Measurements from ENCODE around the gene SLC12A6. TPM values are rescaled to one million over a fixed set of nuclear protein-coding genes. Genes with fewer than 3 reads are reported as not detected.

SLC12A6 gene
- total RNA-seq, 1 experiment from 2014 or later, result 15.1 TPM

GRCh38 chr15:34275721-34276120 lies 61.9 kb downstream of the SLC12A6 start:
- no peaks in the 10 kb centered on the region for H3K79me2 ChIP-seq (ENCODE audit: insufficient read depth, low read length)
- no peak overlapping the region for H3K4me3 ChIP-seq (replicated peaks in 1 of 2; ENCODE audit: low read depth in 1 of 2, low read length in 2 of 2)
- no peaks in the 10 kb centered on the region for H3K36me3 ChIP-seq (ENCODE audit: control insufficient read depth in 1 of 2, insufficient read depth in 2 of 2, low read length in 2 of 2)
- no peak overlapping the region for H2AFZ ChIP-seq (ENCODE audit: low read depth, low read length, poor library complexity, severe bottlenecking)
- CTCF ChIA-PET, result no interaction called here
- no peak overlapping the region for H3K9ac ChIP-seq (ENCODE audit: low read length)
- H4K20me1 ChIP-seq (ENCODE audit: insufficient read depth), result no peaks in the 10 kb centered on the region; the same call in 1 of the 2 replicates
- RAD21 ChIA-PET (ENCODE audit: low non-redundant PET in 1 of 2, low total read pairs in 2 of 2, uncharacterized antibody in 2 of 2, unreplicated experiment in 2 of 2), result no interaction called here
- POLR2A ChIA-PET, result no interaction called here
- DNase-seq (ENCODE audit: low read depth, low spot score), result no peak
- H3K27ac ChIP-seq (ENCODE audit: low read depth, low read length), result no peak overlapping the region
- no peak overlapping the region for H3K4me2 ChIP-seq (ENCODE audit: low read length)
- H3K9me2 ChIP-seq (ENCODE audit: insufficient read depth), result no peaks in the 10 kb centered on the region
- intact Hi-C loops (cut with micrococcal nuclease), result no loop called here
- no peak for ATAC-seq
- TF ChIP-seq ATF3 (IDR thresholded peaks at IDR 0.05), result no peak
- TF ChIP-seq ZBTB33 (IDR thresholded peaks at IDR 0.05; ENCODE audit: extremely low read depth, insufficient replicate concordance, low read length), result no peak
- no peak for TF ChIP-seq SP1 (IDR thresholded peaks at IDR 0.05; ENCODE audit: low read depth)
- no peak for TF ChIP-seq ELF1 (IDR thresholded peaks at IDR 0.05; ENCODE audit: borderline replicate concordance, low read depth)
- no peak for TF ChIP-seq MAX (IDR thresholded peaks at IDR 0.05)
- H3K9me3 ChIP-seq (ENCODE audit: control insufficient read depth in 1 of 2, insufficient read depth in 1 of 2, low read depth in 1 of 2, low read length in 2 of 2), result no peaks in the 10 kb centered on the region
- BruUV-seq (replicated peaks), result no TSS peak
- H3K4me1 ChIP-seq (ENCODE audit: control insufficient read depth in 1 of 2, insufficient read depth in 2 of 2, low read length in 2 of 2), result no peaks in the 10 kb centered on the region
- H3K27me3 ChIP-seq (ENCODE audit: insufficient read depth, low read length), result no peaks in the 10 kb centered on the region

GRCh38 chr15:34275154-34275553 lies 62.4 kb downstream of the SLC12A6 start:
- H4K20me1 ChIP-seq (ENCODE audit: insufficient read depth), result no peaks in the 10 kb centered on the region; the same call in 1 of the 2 replicates
- H3K9ac ChIP-seq (ENCODE audit: low read length), result no peak overlapping the region
- ChIA-PET POLR2A (no interaction called here), CTCF (no interaction called here), RAD21 (ENCODE audit: low non-redundant PET in 1 of 2, low total read pairs in 2 of 2, uncharacterized antibody in 2 of 2, unreplicated experiment in 2 of 2) (no interaction called here)
- no peaks in the 10 kb centered on the region for H3K79me2 ChIP-seq (ENCODE audit: insufficient read depth, low read length)
- no peak overlapping the region for H3K4me2 ChIP-seq (ENCODE audit: low read length)
- no peak for TF ChIP-seq EGR1 (IDR thresholded peaks at IDR 0.05; ENCODE audit: low read depth)
- no peak for TF ChIP-seq ELF1 (IDR thresholded peaks at IDR 0.05; ENCODE audit: borderline replicate concordance, low read depth)
- no peak for TF ChIP-seq SIN3A (IDR thresholded peaks at IDR 0.05; ENCODE audit: low read depth)
- no peak for TF ChIP-seq YY1 (IDR thresholded peaks at IDR 0.05; ENCODE audit: extremely low read depth, insufficient replicate concordance, low read depth, low read length)
- no peak for TF ChIP-seq SP1 (IDR thresholded peaks at IDR 0.05; ENCODE audit: low read depth)
- TF ChIP-seq EZH2 (IDR thresholded peaks at IDR 0.05), result no peak
- no peak for TF ChIP-seq MAX (IDR thresholded peaks at IDR 0.05)
- no peak for TF ChIP-seq CEBPB (IDR thresholded peaks at IDR 0.05; ENCODE audit: low read depth)
- no peak for TF ChIP-seq POLR2A (IDR thresholded peaks at IDR 0.05; ENCODE audit: borderline replicate concordance, extremely low read depth, insufficient read depth, insufficient read length)
- no peak for TF ChIP-seq SRF (IDR thresholded peaks at IDR 0.05; ENCODE audit: low read depth)
- TF ChIP-seq POLR2AphosphoS5 (IDR thresholded peaks at IDR 0.05; ENCODE audit: low read depth, low read length), result no peak
- TF ChIP-seq CBX3 (IDR thresholded peaks at IDR 0.05; ENCODE audit: low read depth), result no peak
- TF ChIP-seq JUND (IDR thresholded peaks at IDR 0.05), result no peak
- no peak for TF ChIP-seq ZNF274 (IDR thresholded peaks at IDR 0.05; ENCODE audit: low read depth, low read length)
- no peak for TF ChIP-seq ZBTB33 (IDR thresholded peaks at IDR 0.05; ENCODE audit: extremely low read depth, insufficient replicate concordance, low read length)
- no peak for TF ChIP-seq FOSL1 (IDR thresholded peaks at IDR 0.05; ENCODE audit: low read depth)
- no peak for ATAC-seq
- DNase-seq (ENCODE audit: low read depth, low spot score), result no peak
- no peak overlapping the region for H2AFZ ChIP-seq (ENCODE audit: low read depth, low read length, poor library complexity, severe bottlenecking)
- no peaks in the 10 kb centered on the region for H3K27me3 ChIP-seq (ENCODE audit: insufficient read depth, low read length)
- intact Hi-C loops (cut with micrococcal nuclease), result no loop called here
- no peak overlapping the region for H3K4me3 ChIP-seq (replicated peaks in 1 of 2; ENCODE audit: low read depth in 1 of 2, low read length in 2 of 2)
- H3K9me2 ChIP-seq (ENCODE audit: insufficient read depth), result no peaks in the 10 kb centered on the region
- H3K36me3 ChIP-seq (ENCODE audit: control insufficient read depth in 1 of 2, insufficient read depth in 2 of 2, low read length in 2 of 2), result no peaks in the 10 kb centered on the region
- no peaks in the 10 kb centered on the region for H3K4me1 ChIP-seq (ENCODE audit: control insufficient read depth in 1 of 2, insufficient read depth in 2 of 2, low read length in 2 of 2)
- no TSS peak for BruUV-seq (replicated peaks)
- no peaks in the 10 kb centered on the region for H3K9me3 ChIP-seq (ENCODE audit: control insufficient read depth in 1 of 2, insufficient read depth in 1 of 2, low read depth in 1 of 2, low read length in 2 of 2)
- H3K27ac ChIP-seq (ENCODE audit: low read depth, low read length), result no peak overlapping the region
